ENCODE data around the gene LCE2C.

- TF ChIP-seq CTCF (IDR thresholded peaks at IDR 0.05) (no peak), EP300 (IDR thresholded peaks at IDR 0.05) (no peak), POLR2A (IDR thresholded peaks at IDR 0.05; ENCODE audit: low read depth) (no peak), POLR2AphosphoS5 (IDR thresholded peaks at IDR 0.05) (no peak)
Measured at GRCh38 chr1:152707860-152708259, 32.8 kb downstream of the LCE2C start, which contains the start of gene LCE4A.

All from esophagus muscularis mucosa (tissue), 4 donors.